NCI-H2171 treated with DMSO at 0.1 percent for 48 hours (cell line): ENCODE data around the gene ISM2.

Experiments used
- DNase-seq: peaks from one replicate; lab custom pipeline; 2025; lab: John Stamatoyannopoulos, UW

The ISM2 gene

GRCh38 chr14:77467801-77468200, 30.8 kb downstream of the ISM2 start:
- DNase-seq = no peak

DNA sequence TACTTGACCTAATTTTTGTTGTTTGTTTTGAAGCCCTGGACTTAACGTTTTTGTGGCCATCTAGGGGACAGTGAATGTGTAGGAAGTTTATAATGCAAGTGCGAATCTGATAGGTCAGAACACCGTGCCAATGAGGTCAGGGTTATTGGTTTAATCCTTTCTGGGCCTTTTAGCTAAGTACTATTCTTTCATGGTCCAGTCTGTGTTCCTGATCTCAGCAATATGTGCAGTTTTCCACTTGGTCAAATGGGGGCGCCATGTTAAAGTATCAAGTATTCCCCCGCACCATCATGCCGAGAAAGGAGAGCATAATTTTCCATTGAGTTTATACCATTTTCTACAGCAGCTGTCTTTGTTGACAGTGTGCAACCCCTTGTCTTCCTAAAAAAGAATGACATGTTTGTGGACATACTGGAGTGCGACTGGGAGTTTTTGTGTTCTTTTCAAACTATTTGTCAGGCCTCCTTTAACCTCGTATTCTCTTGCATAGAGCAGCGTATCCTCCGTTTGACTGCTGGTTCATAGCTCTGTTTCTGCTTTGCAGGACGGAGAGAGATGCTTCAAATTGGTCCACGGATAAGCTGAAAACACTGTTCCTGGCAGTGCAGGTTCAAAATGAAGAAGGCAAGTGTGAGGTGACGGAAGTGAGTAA, 39.4 kb downstream of the ISM2 start:
- peak; percentile 32 for DNase-seq

DNA sequence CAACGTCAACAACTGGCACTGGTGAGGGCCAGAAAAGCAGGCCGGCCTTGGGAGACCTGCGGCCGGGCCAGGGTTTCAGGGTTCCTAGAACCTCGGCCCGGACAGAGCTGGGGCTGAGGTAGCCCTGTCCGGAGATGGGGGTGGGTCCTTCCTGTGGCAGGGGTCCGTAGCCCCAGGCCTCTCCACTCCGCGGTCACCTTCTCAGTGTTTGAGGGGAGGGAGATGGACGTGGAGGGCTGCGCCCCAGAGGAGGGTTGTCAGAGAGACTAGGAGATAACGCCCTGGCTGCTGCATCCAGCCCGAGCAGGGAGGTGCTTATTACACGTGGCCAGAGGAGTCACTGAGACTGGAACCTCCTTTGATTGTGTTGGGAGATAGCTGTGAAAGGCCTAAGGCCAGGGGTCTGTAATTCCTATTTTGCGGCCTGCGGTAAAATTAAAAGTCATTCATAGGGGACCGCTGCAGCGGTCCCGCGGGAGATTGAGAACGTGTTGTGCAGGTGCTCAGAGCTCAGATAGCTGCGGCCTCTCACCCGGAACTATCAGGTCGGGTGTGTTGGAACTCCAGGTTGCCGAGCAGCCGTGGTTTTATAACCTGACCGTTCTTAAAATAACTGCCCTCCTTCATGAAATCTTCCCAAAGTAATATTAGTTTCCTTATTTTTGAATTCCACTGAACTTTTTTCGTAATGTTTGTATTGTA, 40.2 kb downstream of the ISM2 start:
- peak; percentile 59 for DNase-seq

GRCh38 chr14:77457522-77458248, 40.9 kb downstream of the ISM2 start, which contains the start of the genes AHSA1 and VIPAS39:
Gene AHSA1 (plus strand): TSS chr14:77458093. CDS start chr14:77458190, 97 bp downstream.
Gene VIPAS39 (minus strand): TSS chr14:77457601. CDS start chr14:77454102, 3,499 bp downstream.
- peak; percentile 100 for DNase-seq

- DNase-seq = no peak
These were observed 41.5 kb downstream of the ISM2 start for GRCh38 chr14:77457115-77457521.

GRCh38 chr14:77455966-77456640, 42.5 kb downstream of the ISM2 start:
- no peak for DNase-seq

GRCh38 chr14:77442196-77442595, 56.4 kb downstream of the ISM2 start:
- no peak for DNase-seq

- DNase-seq = no peak
These were observed 58.8 kb downstream of the ISM2 start for GRCh38 chr14:77439861-77440260.

GRCh38 chr14:77438596-77438995, 60.0 kb downstream of the ISM2 start:
- no peak for DNase-seq

- DNase-seq = no peak
These were observed 62.6 kb downstream of the ISM2 start for GRCh38 chr14:77436042-77436441.

- DNase-seq = no peak
These were observed 72.2 kb downstream of the ISM2 start for GRCh38 chr14:77426396-77426795.

- no peak for DNase-seq
These were observed 73.8 kb downstream of the ISM2 start for GRCh38 chr14:77424862-77425261.
